ENCODE measurements around the gene DSCAML1. TPM values are rescaled to one million over a fixed set of nuclear protein-coding genes. Genes with fewer than 3 reads are reported as not detected.
A peak's percentile ranks its signal among the peaks of the same experiment; 100 is the strongest.

The DSCAML1 gene
- total and polyA plus RNA-seq, 12 donors = 0.16 to 1.5 (median 0.57) TPM

GRCh38 chr11:117618982-117619355 lies 178.0 kb downstream of the DSCAML1 start:
- Histone ChIP-seq H3K4me3 (no peak overlapping the region), H3K27me3 (no peaks in the 10 kb centered on the region), H3K36me3 (no peaks in the 10 kb centered on the region), H3K27ac (no peak overlapping the region), H3K9me3 (peaks cover 0 to 24% (median 7%) of the 10 kb centered on the region in 11 donors), H3K4me1 (peaks cover 0 to 5% (median 0%) of the 10 kb centered on the region in 9 donors)
- 74 to 80% methylated on average over 8 of the region's 8 CpGs for WGBS, 2 donors
- no peak for TF ChIP-seq CTCF (IDR thresholded peaks at IDR 0.05)
- peak in 4 of 8 donors; percentile 21 to 41 (median 38) for ATAC-seq
- intact Hi-C loops (cut with DNase I) = no loop called here
- DNase-seq = no peak

- no peak for TF ChIP-seq CTCF (IDR thresholded peaks at IDR 0.05)
- no peak for DNase-seq
- intact Hi-C loops (cut with DNase I) = no loop called here
- H3K4me3 ChIP-seq = no peak overlapping the region
- no peaks in the 10 kb centered on the region for H3K27me3 ChIP-seq
- H3K4me1 ChIP-seq = peaks cover 0 to 8% (median 3%) of the 10 kb centered on the region in 9 donors
- WGBS, 2 donors = 74 to 91% methylated on average over 5 of the region's 5 CpGs
- H3K27ac ChIP-seq = no peak overlapping the region
- H3K36me3 ChIP-seq = no peaks in the 10 kb centered on the region
- peak in 1 of 8 donors; percentile 8 for ATAC-seq
- H3K9me3 ChIP-seq = peaks cover 0 to 24% (median 7%) of the 10 kb centered on the region in 11 donors
These were observed 178.6 kb downstream of the DSCAML1 start for GRCh38 chr11:117618302-117618981.

- no peaks in the 10 kb centered on the region for H3K36me3 ChIP-seq
- no peak overlapping the region for H3K27ac ChIP-seq
- H3K27me3 ChIP-seq = no peaks in the 10 kb centered on the region
- DNase-seq (no peak), ATAC-seq (no peak)
- H3K9me3 ChIP-seq = peaks cover 0 to 19% (median 7%) of the 10 kb centered on the region in 11 donors
- intact Hi-C loops (cut with DNase I) = no loop called here
- no peak for TF ChIP-seq CTCF (IDR thresholded peaks at IDR 0.05)
- H3K4me3 ChIP-seq = no peak overlapping the region
- H3K4me1 ChIP-seq = peaks cover 0 to 13% (median 4%) of the 10 kb centered on the region in 9 donors
- WGBS, 2 donors = 88 to 91% methylated on average over 3 of the region's 3 CpGs
These were observed 180.0 kb downstream of the DSCAML1 start for GRCh38 chr11:117616979-117617378.

GRCh38 chr11:117614728-117615127 lies 182.3 kb downstream of the DSCAML1 start:
- 93 to 96% methylated on average over 3 of the region's 3 CpGs for WGBS, 2 donors
- ATAC-seq = no peak
- intact Hi-C loops (cut with DNase I) = no loop called here

More at GRCh38 chr11:117614728-117615127, 182.3 kb downstream of the DSCAML1 start:
- Histone ChIP-seq H3K9me3 (peaks cover 0 to 9% (median 0%) of the 10 kb centered on the region in 11 donors), H3K4me1 (peaks cover 0 to 11% (median 0%) of the 10 kb centered on the region in 9 donors), H3K4me3 (no peak overlapping the region), H3K27ac (no peak overlapping the region), H3K36me3 (no peaks in the 10 kb centered on the region), H3K27me3 (no peaks in the 10 kb centered on the region)
- DNase-seq = no peak
- TF ChIP-seq CTCF (IDR thresholded peaks at IDR 0.05) = no peak

Measured in heart right ventricle (tissue), 16 donors.